HepG2 (cell line): ENCODE data around the gene SERINC2. TPM values are rescaled to one million over a fixed set of nuclear protein-coding genes. Genes with fewer than 3 reads are reported as not detected.

Source experiments
- ARID2 ChIP-seq: sonication (generic); formaldehyde crosslinking; IDR thresholded peaks from 2 replicates; pipeline ENCODE4 v1.8.1; 2022; ENCODE audit warnings: mild to moderate bottlenecking, missing genetic modification reagents, borderline replicate concordance
- ATF6 ChIP-seq: sonication (generic); formaldehyde crosslinking; conservative IDR thresholded peaks from 2 replicates; pipeline ENCODE4 v1.4.0; 2020; ENCODE audit warnings: missing genetic modification reagents
- CBX2 ChIP-seq, 2 experiments: fragments of 200-600 bp in 1 of 2; sonication (generic); formaldehyde crosslinking in 1 of 2; IDR thresholded peaks; 2 replicates each; pipeline versions ENCODE4 v1.7.0 to v1.8.1; 2018 to 2022; ENCODE audit warnings: low read depth in 2 of 2, low read length in 1 of 2, mild to moderate bottlenecking in 1 of 2, missing genetic modification reagents in 1 of 2
- ERF ChIP-seq: IDR thresholded peaks from 2 replicates; pipeline ENCODE4 v1.6.1; 2018; ENCODE audit warnings: missing biosample characterization, missing genetic modification reagents
- HDAC2 ChIP-seq: sonication (generic); formaldehyde crosslinking; IDR thresholded peaks from 2 replicates; pipeline ENCODE4 v1.4.0; 2020; ENCODE audit warnings: missing genetic modification reagents
- HMGXB3 ChIP-seq: sonication (generic); formaldehyde crosslinking; IDR thresholded peaks from 2 replicates; pipeline ENCODE4 v1.4.0; 2020; ENCODE audit warnings: missing genetic modification reagents, borderline replicate concordance
- MAZ ChIP-seq, 2 experiments: sonication (generic) in 1 of 2; formaldehyde crosslinking in 1 of 2; IDR thresholded peaks; 2 replicates each; pipeline versions ENCODE4 v1.5.0 to v1.6.1; 2012 to 2020; ENCODE audit warnings: low read depth in 2 of 2, mild to moderate bottlenecking in 2 of 2, borderline replicate concordance in 1 of 2, improper control_type of control experiment in 1 of 2, low read length in 1 of 2, missing genetic modification reagents in 1 of 2, moderate library complexity in 1 of 2
- MIER3 ChIP-seq: IDR thresholded peaks from 2 replicates; pipeline ENCODE4 v1.6.1; 2016; ENCODE audit warnings: missing compliant biosample characterization, borderline replicate concordance
- MTF2 ChIP-seq: sonication (generic); formaldehyde crosslinking; IDR thresholded peaks from 2 replicates; pipeline ENCODE4 v1.5.0; 2020; ENCODE audit warnings: missing genetic modification reagents, borderline replicate concordance
- RAD51 ChIP-seq: fragments of 450-650 bp; IDR thresholded peaks from 2 replicates; pipeline ENCODE4 v1.6.1; 2016; ENCODE audit warnings: borderline replicate concordance
- RBFOX2 ChIP-seq: fragments of 200-400 bp; formaldehyde crosslinking; IDR thresholded peaks from 2 replicates; pipeline ENCODE4 v1.6.1; 2017; ENCODE audit warnings: low read depth, mild to moderate bottlenecking, low read length
- REPIN1 ChIP-seq: sonication (generic); formaldehyde crosslinking; IDR thresholded peaks from 2 replicates; pipeline ENCODE4 v1.8.0; 2022; ENCODE audit warnings: missing genetic modification reagents, low read depth, mild to moderate bottlenecking, borderline replicate concordance
- SAP130 ChIP-seq: IDR thresholded peaks from 2 replicates; pipeline ENCODE4 v1.6.1; 2016; ENCODE audit warnings: low read depth
- SKI ChIP-seq: fragments of 450-650 bp; IDR thresholded peaks from one replicate; pipeline ENCODE4 v1.6.1; 2018; ENCODE audit warnings: mild to moderate bottlenecking; ENCODE audit not compliant: partially characterized antibody
- SP140L ChIP-seq: sonication (generic); formaldehyde crosslinking; IDR thresholded peaks from 2 replicates; pipeline ENCODE4 v1.4.0; 2020; ENCODE audit warnings: missing genetic modification reagents, borderline replicate concordance
- THAP11 ChIP-seq: IDR thresholded peaks from 2 replicates; pipeline ENCODE4 v1.6.1; 2016; ENCODE audit warnings: missing biosample characterization, missing genetic modification reagents
- ZBTB38 ChIP-seq: sonication (generic); formaldehyde crosslinking; IDR thresholded peaks from 2 replicates; pipeline ENCODE4 v1.5.1; 2020; ENCODE audit warnings: mild to moderate bottlenecking, missing genetic modification reagents
- ZFX ChIP-seq: sonication (generic); formaldehyde crosslinking; IDR thresholded peaks from 2 replicates; pipeline ENCODE4 v1.4.0; 2020; ENCODE audit warnings: mild to moderate bottlenecking, low read depth, missing genetic modification reagents, moderate library complexity
- ZSCAN5A ChIP-seq: sonication (generic); formaldehyde crosslinking; IDR thresholded peaks from 2 replicates; pipeline ENCODE4 v1.8.0; 2022; ENCODE audit warnings: mild to moderate bottlenecking, missing genetic modification reagents, borderline replicate concordance
- polyA plus RNA-seq, 8 experiments: library from polyadenylated mRNA; depleted of rRNA in 3 of 8; stranded (reverse) in 7 of 8; unstranded in 1 of 8; fragments of >200 nt; fragmentation: Illumina TruSeq in 4 of 8; extraction: Trizol in 4 of 8; gene quantifications; 2 replicates each; pipeline versions ENCODE4 v1.2.1 to v1.2.3, GENCODE V29; 2011 to 2016; ENCODE audit warnings: low read depth in 4 of 8, missing spikeins in 1 of 8, mixed read lengths in 1 of 8; ENCODE audit not compliant: insufficient read depth in 1 of 8
- total RNA-seq, 5 experiments: library from RNA; depleted of rRNA; stranded (reverse); fragments of >200 nt; fragmentation: Illumina TruSeq; extraction: Trizol; gene quantifications; 2 replicates each; pipeline ENCODE4 v1.2.3, GENCODE V29; 2016; ENCODE audit warnings: low read depth in 1 of 5

SERINC2 gene
- total and polyA plus RNA-seq, 2 of the 13 experiments (the other 11 are each of a cell fraction or from before 2014, with no cell fraction given): 4.8 to 126 TPM

GRCh38 chr1:31422505-31423319 lies 9.7 kb downstream of the SERINC2 start (continued):
- TF ChIP-seq HMGXB3 (CRISPR knock-in tag): peak; percentile 52; the same call in 1 of the 2 replicates
- TF ChIP-seq MIER3 (CRISPR knock-in tag): peak; percentile 35; the same call in 1 of the 2 replicates
- peak; percentile 39; the same call in 1 of the 2 replicates for TF ChIP-seq MAZ (IDR thresholded peaks at IDR 0.05; ENCODE audit: borderline replicate concordance, low read depth, low read length)
- TF ChIP-seq MAZ (CRISPR knock-in tag; IDR thresholded peaks at IDR 0.05; ENCODE audit: low read depth): no peak
- TF ChIP-seq ARID2 (CRISPR knock-in tag): 0 out of 2 replicates have a peak, but pooled peaks have one; percentile 51
- TF ChIP-seq SP140L (CRISPR knock-in tag): no peak
- 0 out of 2 replicates have a peak, but pooled peaks have one; percentile 35 for TF ChIP-seq ATF6 (CRISPR knock-in tag)
- TF ChIP-seq ZFX (CRISPR knock-in tag): peak; percentile 73; the same call in 1 of the 2 replicates
- TF ChIP-seq MTF2 (CRISPR knock-in tag): no peak
- TF ChIP-seq SKI: peak; percentile 25
- peak; percentile 47; the same call in 1 of the 2 replicates for TF ChIP-seq REPIN1 (CRISPR knock-in tag)
- 0 out of 2 replicates have a peak, but pooled peaks have one; percentile 33 for TF ChIP-seq ZSCAN5A (CRISPR knock-in tag)
- TF ChIP-seq SAP130 (CRISPR knock-in tag): peak; percentile 53; the same call in 1 of the 2 replicates
- 0 out of 2 replicates have a peak, but pooled peaks have one; percentile 10 for TF ChIP-seq HDAC2 (CRISPR knock-in tag)
- peak; percentile 40 for TF ChIP-seq ZBTB38 (CRISPR knock-in tag)
- TF ChIP-seq CBX2 (IDR thresholded peaks at IDR 0.05; ENCODE audit: low read depth, low read length): no peak
- no peak for TF ChIP-seq CBX2 (CRISPR knock-in tag; IDR thresholded peaks at IDR 0.05; ENCODE audit: low read depth)
- TF ChIP-seq THAP11: peak; percentile 30; the same call in 1 of the 2 replicates
- TF ChIP-seq RBFOX2: no peak
- peak; percentile 57; the same call in 1 of the 2 replicates for TF ChIP-seq ERF
- no peak for TF ChIP-seq RAD51
